Muscle of leg (tissue), 11 donors: ENCODE results near the gene ATG2B. TPM values are rescaled to one million over a fixed set of nuclear protein-coding genes. Genes with fewer than 3 reads are reported as not detected.
A peak's percentile ranks its signal among the peaks of the same experiment; 100 is the strongest.

Experiments used
- DNase-seq: peaks from one replicate; pipeline ENCODE4 v3.0.0; 2013
- H3K27ac ChIP-seq: one replicate; pipeline ENCODE4 v1.5.1; 2013; ENCODE audit warnings: mild to moderate bottlenecking, low read length, control low read depth
- H3K27me3 ChIP-seq: one replicate; pipeline ENCODE4 v1.6.1; 2013; ENCODE audit warnings: low read length; ENCODE audit not compliant: control insufficient read depth, insufficient read depth
- H3K36me3 ChIP-seq: one replicate; pipeline ENCODE4 v1.6.1; 2013; ENCODE audit warnings: low read length; ENCODE audit not compliant: control insufficient read depth, insufficient read depth
- H3K4me1 ChIP-seq: one replicate; pipeline ENCODE4 v1.6.1; 2013; ENCODE audit warnings: low read length; ENCODE audit not compliant: control insufficient read depth, insufficient read depth
- H3K4me3 ChIP-seq: one replicate; pipeline ENCODE4 v1.5.1; 2013; ENCODE audit warnings: low read length, control low read depth
- H3K9me3 ChIP-seq: replicated peaks from 2 replicates; pipeline ENCODE4 v1.6.1; 2013; ENCODE audit warnings: low read depth, low read length; ENCODE audit not compliant: control insufficient read depth
- WGBS: methylation state at CpG from one replicate; pipeline ENCODE4 v1.1.5; 2013; ENCODE audit warnings: missing lambda C conversion rate; ENCODE audit not compliant: insufficient coverage; 5-methylcytosine and 5-hydroxymethylcytosine counted together
- polyA plus RNA-seq, 8 donors: library from polyadenylated mRNA; unstranded; fragments of 120-200 nt; gene quantifications; one replicate each; pipeline versions ENCODE4 v1.2.1 to v1.2.3, GENCODE V29; 2013; ENCODE audit warnings: inconsistent platforms in 1 of 8, low replicate concordance in 1 of 8; ENCODE audit not compliant: insufficient read length in 8 of 8, insufficient read depth in 1 of 8
- total RNA-seq: library from RNA; stranded (reverse); fragments of 120-200 nt; gene quantifications from one replicate; pipeline ENCODE4 v1.2.4, GENCODE V29; 2013

ATG2B gene
- total and polyA plus RNA-seq, 9 donors, result 12.5 to 17.8 (median 14.5) TPM

GRCh38 chr14:96233661-96234060, 129.5 kb downstream of the ATG2B start:
- H3K4me3 ChIP-seq, result no peak overlapping the region
- peaks cover 2% of the 10 kb centered on the region for H3K27me3 ChIP-seq
- peaks cover 30% of the 10 kb centered on the region for H3K4me1 ChIP-seq
- 21% methylated on average over 3 of the region's 3 CpGs for WGBS
- H3K27ac ChIP-seq, result peak overlapping the region; percentile 67
- DNase-seq, result peak; percentile 79
- no peaks in the 10 kb centered on the region for H3K9me3 ChIP-seq
- peaks cover 3% of the 10 kb centered on the region for H3K36me3 ChIP-seq

GRCh38 chr14:96232506-96232905, 130.6 kb downstream of the ATG2B start:
- Histone ChIP-seq H3K4me1 (peaks cover 30% of the 10 kb centered on the region), H3K27ac (peak overlapping the region; percentile 5), H3K9me3 (peaks cover 11% of the 10 kb centered on the region), H3K4me3 (no peak overlapping the region), H3K27me3 (no peaks in the 10 kb centered on the region), H3K36me3 (peaks cover 3% of the 10 kb centered on the region)
- WGBS, result 79% methylated on average over 7 of the region's 11 CpGs
- no peak for DNase-seq

- Histone ChIP-seq H3K9me3 (peaks cover 11% of the 10 kb centered on the region), H3K27me3 (no peaks in the 10 kb centered on the region), H3K27ac (peak overlapping the region; percentile 70), H3K36me3 (no peaks in the 10 kb centered on the region), H3K4me1 (peaks cover 30% of the 10 kb centered on the region), H3K4me3 (no peak overlapping the region)
- peak; percentile 76 for DNase-seq
- 68% methylated on average over 7 of the region's 12 CpGs for WGBS
Observed at GRCh38 chr14:96231526-96232130, 131.5 kb downstream of the ATG2B start.

GRCh38 chr14:96231056-96231455, 132.1 kb downstream of the ATG2B start:
- Histone ChIP-seq H3K36me3 (no peaks in the 10 kb centered on the region), H3K4me3 (no peak overlapping the region), H3K4me1 (peaks cover 32% of the 10 kb centered on the region), H3K27me3 (no peaks in the 10 kb centered on the region), H3K9me3 (peaks cover 11% of the 10 kb centered on the region), H3K27ac (peak overlapping the region; percentile 70)
- WGBS, result no CpG with 5 or more reads among the region's 4 CpGs
- DNase-seq, result peak; percentile 87

- Histone ChIP-seq H3K4me1 (peaks cover 36% of the 10 kb centered on the region), H3K27me3 (no peaks in the 10 kb centered on the region), H3K36me3 (no peaks in the 10 kb centered on the region), H3K27ac (no peak overlapping the region), H3K9me3 (peaks cover 11% of the 10 kb centered on the region), H3K4me3 (no peak overlapping the region)
- 100% methylated on average over 3 of the region's 6 CpGs for WGBS
- DNase-seq, result no peak
Observed at GRCh38 chr14:96229315-96229714, 133.8 kb downstream of the ATG2B start.

Other genes with a start within 250 kb of the ATG2B start
- gene BDKRB2, start 158.5 kb downstream of the ATG2B start, total RNA-seq, result 3.5 TPM
- gene BDKRB2, start 158.5 kb downstream of the ATG2B start, polyA plus RNA-seq, result 1 to 10 TPM; 2.0 to 6.0 (median 3.9) TPM
- gene BDKRB1, start 107.1 kb downstream of the ATG2B start, total RNA-seq, result 0.53 TPM
- 1 to 10 TPM in 3 of 8 donors, under 1 TPM in 5; 0.69 to 1.4 (median 0.99) TPM for gene BDKRB1, start 107.1 kb downstream of the ATG2B start, polyA plus RNA-seq
- 16.2 TPM for gene GSKIP, start 185 bp upstream of the ATG2B start, total RNA-seq
- 10 to 100 TPM; 11.3 to 18.4 (median 15.5) TPM for gene GSKIP, start 185 bp upstream of the ATG2B start, polyA plus RNA-seq
- 0.31 TPM for gene AK7, start 28.8 kb upstream of the ATG2B start, total RNA-seq
- gene AK7, start 28.8 kb upstream of the ATG2B start, polyA plus RNA-seq, result under 1 TPM; 0.23 to 0.74 (median 0.40) TPM
- gene PAPOLA, start 139.0 kb upstream of the ATG2B start, total RNA-seq, result 72.9 TPM
- 100 to 1,000 TPM in 2 of 8 donors, 10 to 100 TPM in 6; 85.4 to 111 (median 92.8) TPM for gene PAPOLA, start 139.0 kb upstream of the ATG2B start, polyA plus RNA-seq